Measurements from ENCODE around the gene FRMD1.

- TF ChIP-seq GATA3 (IDR thresholded peaks at IDR 0.05; ENCODE audit: low read depth, low read length): no peak
- no peak for TF ChIP-seq GATA2 (IDR thresholded peaks at IDR 0.05; ENCODE audit: low read depth, low read length)
Observed at GRCh38 chr6:168049277-168049676, 29.7 kb downstream of the FRMD1 start.

Data from SH-SY5Y (cell line).